ENCODE measurements around the gene FBXO31.

Gene FBXO31

DNA sequence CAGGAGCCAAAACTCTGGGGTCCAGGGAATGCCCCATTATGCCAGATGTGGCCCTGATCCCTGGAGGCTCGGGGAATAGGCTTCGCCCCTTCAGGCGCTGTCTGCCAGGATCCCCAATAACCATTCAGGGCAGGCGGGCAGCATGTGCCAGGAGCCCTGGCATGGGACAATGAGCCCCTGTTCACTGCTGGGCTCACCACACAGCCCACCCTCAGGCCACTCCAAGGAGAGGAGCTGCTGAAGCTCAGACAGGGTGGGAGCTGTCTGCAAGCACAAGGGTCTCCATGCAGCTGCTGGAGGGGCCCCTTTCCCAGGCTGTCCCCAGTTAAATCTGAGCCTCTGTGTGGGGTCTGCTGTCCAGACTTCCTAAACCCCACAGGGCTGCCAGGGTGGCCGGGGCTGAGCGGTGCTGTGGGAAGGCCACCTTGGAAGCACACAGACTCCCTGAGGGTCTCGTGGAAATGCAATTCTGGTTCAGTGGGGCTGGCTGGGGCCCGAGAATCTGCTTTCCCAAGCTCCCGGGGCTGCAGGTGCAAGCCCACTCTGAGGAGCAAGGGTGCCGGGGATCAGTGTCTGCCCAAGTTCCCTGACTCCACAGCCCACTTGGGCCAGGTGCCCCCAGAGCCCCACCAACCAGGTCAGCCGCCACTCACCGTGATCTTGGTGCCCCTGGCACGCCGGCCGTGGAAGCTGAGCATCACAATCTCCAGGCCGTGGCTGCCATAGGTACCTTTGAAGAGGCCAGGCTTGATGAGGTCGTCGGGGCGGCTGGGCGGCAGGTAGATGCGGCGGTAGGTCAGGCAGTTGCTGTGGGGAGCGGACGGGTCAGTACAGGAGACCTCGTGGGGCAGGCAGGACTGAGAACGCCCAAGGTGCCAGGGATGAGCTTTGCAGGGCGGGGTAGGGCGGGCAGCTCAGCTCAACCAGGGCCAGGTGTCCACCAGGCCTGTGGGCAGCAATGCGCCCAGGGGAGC lies 48.6 kb downstream of the FBXO31 start:
- no peak overlapping the region for H3K4me3 ChIP-seq (ENCODE audit: low read depth, low read length)
- TF ChIP-seq, protein P1, sequence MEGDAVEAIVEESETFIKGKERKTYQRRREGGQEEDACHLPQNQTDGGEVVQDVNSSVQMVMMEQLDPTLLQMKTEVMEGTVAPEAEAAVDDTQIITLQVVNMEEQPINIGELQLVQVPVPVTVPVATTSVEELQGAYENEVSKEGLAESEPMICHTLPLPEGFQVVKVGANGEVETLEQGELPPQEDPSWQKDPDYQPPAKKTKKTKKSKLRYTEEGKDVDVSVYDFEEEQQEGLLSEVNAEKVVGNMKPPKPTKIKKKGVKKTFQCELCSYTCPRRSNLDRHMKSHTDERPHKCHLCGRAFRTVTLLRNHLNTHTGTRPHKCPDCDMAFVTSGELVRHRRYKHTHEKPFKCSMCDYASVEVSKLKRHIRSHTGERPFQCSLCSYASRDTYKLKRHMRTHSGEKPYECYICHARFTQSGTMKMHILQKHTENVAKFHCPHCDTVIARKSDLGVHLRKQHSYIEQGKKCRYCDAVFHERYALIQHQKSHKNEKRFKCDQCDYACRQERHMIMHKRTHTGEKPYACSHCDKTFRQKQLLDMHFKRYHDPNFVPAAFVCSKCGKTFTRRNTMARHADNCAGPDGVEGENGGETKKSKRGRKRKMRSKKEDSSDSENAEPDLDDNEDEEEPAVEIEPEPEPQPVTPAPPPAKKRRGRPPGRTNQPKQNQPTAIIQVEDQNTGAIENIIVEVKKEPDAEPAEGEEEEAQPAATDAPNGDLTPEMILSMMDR (IDR thresholded peaks at IDR 0.05; ENCODE audit: borderline replicate concordance, insufficient read depth, low read depth, low read length) = no peak

DNA sequence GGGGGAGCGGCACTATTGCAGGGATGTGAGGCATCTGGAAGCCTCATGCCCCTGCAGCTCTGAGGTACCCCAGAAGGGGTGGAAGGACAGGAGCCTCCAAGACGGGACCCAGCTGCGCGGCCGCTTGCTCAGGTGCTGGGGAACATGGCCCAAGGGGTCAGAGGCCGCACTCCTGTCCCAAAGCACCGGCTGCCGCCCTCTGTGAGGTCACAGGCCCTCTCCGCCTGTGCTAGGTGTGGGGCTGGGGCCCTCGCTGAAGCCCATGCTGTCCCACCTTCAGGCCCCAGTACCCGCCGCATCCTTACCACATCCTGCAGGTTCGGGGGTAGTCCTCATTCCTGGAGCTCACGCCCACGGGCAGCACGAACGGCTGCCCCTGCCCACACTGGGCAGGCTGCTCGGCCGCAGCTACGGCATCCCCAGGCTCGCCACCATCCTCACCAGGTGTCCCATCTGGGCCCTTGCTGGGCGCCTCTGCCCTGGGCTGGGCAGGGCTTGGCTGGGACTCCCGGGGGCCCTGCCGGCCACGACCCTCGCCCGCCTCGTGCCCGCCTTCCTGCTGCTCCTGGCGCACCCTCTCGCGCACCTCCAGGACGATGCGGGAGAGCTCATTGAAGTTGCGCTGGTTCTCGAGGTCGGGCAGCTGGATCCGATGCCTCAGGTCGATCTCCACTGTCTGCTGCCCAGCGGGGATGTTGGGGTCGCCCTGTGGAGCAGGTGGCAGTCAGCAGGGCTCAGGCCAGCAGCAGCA lies 49.8 kb downstream of the FBXO31 start:
- TF ChIP-seq, protein P1 (IDR thresholded peaks at IDR 0.05; ENCODE audit: borderline replicate concordance, insufficient read depth, low read depth, low read length) = no peak
- H3K4me3 ChIP-seq (ENCODE audit: low read depth, low read length) = no peak overlapping the region

DNA sequence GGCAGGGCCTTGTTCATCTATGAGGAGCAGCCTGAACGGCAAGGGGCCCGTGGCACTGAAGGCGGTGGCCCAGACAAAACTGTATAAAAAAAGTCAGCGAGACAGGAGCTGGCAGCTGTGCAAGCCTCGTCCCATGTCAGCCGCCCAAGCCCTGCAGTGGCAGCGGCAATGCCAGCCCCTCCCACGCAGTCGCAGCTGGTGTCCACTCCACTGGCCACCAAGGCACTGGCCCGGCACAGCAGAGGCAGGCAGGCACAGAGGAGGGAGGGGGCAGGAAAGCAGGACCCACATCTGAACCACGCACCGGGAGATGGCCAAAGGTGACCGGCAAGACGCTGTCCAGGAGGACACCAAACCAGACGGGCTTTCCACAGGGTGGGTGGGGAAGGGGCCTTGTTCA lies 50.5 kb downstream of the FBXO31 start:
- TF ChIP-seq, protein P1 (IDR thresholded peaks at IDR 0.05; ENCODE audit: borderline replicate concordance, insufficient read depth, low read depth, low read length) = no peak
- H3K4me3 ChIP-seq (ENCODE audit: low read depth, low read length) = no peak overlapping the region

DNA sequence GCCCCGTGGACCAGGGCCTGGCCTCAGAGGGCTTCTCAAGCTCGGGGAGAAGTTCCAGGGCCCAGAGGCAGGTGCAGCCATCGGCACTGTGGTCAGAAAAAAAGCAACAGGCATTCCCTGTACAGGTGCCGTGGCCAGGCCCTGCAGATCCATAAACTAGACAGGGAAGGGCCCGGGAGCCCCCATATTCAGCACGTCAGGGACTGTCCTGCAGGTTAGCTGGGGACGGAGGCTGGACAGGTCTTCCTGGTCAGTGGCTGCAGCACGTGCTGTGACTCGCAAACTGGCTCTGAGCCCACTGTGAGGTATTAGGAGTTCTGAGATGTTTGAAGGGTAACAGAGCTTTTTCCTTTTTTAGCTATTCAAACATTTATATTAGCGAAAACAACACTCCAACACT lies 51.4 kb downstream of the FBXO31 start:
- H3K4me3 ChIP-seq (ENCODE audit: low read depth, low read length) = no peak overlapping the region
- TF ChIP-seq, protein P1 (IDR thresholded peaks at IDR 0.05; ENCODE audit: borderline replicate concordance, insufficient read depth, low read depth, low read length) = no peak

DNA sequence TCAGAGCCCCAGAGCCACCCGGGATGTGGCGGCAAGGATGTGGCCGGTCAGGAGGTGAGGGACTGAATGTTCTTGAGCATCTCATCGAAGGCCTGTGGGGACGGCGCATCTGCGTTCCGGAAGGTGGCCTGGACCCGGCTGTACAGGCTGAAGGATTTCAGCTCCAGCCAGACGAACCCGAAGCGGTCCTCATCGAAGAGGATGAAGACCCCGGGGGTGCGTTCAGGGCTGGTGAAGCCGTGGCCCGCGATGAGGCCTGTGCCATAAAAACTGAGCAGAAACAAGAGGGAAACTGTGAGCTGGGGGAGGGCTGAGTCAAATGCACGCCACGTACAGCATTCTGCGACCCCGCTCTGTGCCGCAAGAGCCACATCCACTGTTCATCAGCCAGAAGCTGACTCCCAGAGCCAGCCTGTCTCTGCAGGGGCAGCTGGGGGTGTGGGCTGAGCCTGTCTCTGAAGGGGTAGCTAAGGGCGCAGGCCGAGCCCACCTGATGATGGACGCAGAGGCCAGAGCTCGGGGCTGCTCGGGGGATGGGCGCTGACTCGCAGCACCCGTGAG lies 52.3 kb downstream of the FBXO31 start:
- H3K4me3 ChIP-seq (ENCODE audit: low read depth, low read length) = no peak overlapping the region
- TF ChIP-seq, protein P1 (IDR thresholded peaks at IDR 0.05; ENCODE audit: borderline replicate concordance, insufficient read depth, low read depth, low read length) = no peak

DNA sequence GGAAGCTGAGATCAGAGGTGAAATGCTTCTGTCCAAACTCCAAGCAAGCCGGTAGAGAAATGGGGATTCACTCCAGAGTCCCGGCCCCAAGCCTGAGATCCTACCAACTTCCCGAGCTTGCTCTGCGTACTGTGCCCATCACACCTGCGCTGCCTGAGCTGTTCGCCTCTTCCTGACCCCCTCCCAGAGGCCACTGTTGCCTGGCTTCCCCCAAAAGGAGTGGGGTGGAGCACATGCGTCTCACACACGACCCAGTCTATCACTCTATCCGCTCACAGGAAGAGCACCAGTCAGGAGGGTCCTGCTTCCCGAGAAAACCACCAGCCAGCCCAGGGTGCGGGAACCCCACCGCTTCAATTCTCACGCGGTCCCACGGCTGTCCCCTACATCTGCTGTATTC lies 52.9 kb downstream of the FBXO31 start:
- no peak overlapping the region for H3K4me3 ChIP-seq (ENCODE audit: low read depth, low read length)
- TF ChIP-seq, protein P1 (IDR thresholded peaks at IDR 0.05; ENCODE audit: borderline replicate concordance, insufficient read depth, low read depth, low read length) = no peak

All from GM12875 (cell line).